A172 (cell line): ENCODE data around the gene GMNN. TPM values are rescaled to one million over a fixed set of nuclear protein-coding genes. Genes with fewer than 3 reads are reported as not detected.
"Not testable (repeated sequence)": the region's sequence is repeated elsewhere in the genome, so short reads cannot be mapped to it uniquely, and the experiment has no call there.

Experiments
- DNase-seq: peaks from one replicate; pipeline ENCODE4 v3.0.0-alpha.2; 2015; ENCODE audit warnings: low spot score
- total RNA-seq: library from RNA; depleted of rRNA; stranded (reverse); fragments of >200 nt; shearing (Covaris generic); gene quantifications from 2 replicates; pipeline ENCODE4 v1.2.3, GENCODE V29; 2014

The GMNN gene
- total RNA-seq, 1 experiment from 2014 or later: 65.9 TPM

GRCh38 chr6:24761851-24762250, 12.9 kb upstream of the GMNN start:
- no peak for DNase-seq

DNA sequence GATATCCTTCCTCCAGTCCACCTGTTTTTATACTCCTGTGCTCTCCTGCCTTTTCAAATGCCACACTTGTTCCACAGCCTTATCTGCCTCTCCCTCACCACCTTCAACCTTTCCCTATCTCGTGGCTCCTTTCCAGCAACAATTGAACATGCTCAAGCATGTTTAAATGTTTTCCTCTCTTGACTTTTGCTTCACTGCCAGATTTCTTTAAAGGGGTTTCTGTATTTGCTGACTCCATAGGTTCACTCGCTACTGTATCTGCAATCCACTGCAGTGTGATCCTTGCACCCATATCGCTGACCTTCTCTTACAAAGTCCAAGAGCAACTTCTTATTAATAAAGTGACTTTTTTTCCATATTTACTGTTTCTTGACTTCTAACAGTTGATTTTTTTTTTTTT, 11.2 kb upstream of the GMNN start:
- DNase-seq: no peak

DNA sequence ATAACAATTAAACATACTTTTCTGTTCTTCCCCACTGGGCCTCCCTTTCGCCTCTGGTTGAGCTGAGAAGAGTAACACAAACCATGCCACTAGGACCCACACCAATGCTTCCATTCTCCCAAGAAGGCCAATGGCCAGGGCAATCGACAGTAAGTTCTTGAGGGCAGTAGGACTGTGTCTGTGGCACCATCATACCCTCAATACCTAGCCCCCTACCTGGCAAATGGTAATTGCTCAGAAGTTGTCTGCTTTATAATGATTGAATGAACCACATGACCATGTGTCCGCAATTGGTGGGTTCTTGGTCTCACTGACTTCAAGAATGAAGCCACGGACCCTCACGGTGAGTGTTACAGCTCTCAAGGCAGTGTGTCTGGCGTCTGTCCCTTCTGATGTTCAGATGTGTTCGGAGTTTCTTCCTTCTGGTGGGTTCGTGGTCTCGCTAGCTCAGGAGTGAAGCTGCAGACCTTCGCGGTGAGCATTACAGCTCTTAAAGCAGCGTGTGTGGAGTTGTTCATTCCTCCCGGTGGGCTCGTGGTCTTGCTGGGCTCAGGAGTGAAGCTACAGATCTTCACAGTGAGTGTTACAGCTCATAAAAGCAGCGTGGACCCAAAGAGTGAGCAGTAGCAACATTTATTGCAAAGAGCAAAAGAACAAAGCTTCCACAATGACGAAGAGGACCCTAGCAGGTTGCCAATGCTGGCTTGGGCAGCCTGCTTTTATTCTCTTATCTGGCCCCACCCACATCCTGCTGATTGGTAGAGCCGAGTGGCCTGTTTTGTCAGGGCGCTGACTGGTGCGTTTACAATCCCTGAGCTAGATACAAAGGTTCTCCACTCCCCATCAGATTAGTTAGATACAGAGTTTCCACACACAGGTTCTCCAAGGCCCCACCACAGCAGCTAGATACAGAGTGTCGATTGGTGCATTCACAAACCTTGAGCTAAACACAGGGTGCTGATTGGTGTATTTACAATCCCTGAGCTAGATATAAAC, 9.6 kb upstream of the GMNN start:
- DNase-seq: not testable (repeated sequence)

DNA sequence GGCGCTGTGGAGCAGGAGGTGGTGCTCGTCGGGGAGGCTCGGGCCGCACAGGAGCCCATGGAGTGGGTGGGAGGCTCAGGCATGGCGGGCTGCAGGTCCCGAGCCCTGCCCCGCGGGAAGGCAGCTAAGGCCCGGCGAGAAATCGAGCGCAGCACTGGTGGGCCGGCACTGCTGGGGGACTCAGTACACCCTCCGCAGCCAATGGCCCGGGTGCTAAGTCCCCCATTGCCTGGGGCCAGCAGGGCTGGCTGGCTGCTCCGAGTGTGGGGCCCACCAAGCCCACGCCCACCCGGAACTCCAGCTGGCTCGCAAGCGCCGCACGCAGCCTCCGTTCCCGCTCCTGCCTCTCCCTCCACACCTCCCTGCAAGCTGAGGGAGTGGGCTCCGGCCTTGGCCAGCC, 8.8 kb upstream of the GMNN start:
- DNase-seq: not testable (repeated sequence)

GRCh38 chr6:24766680-24767462, 7.9 kb upstream of the GMNN start:
- peak; percentile 18 for DNase-seq

- peak; percentile 21 for DNase-seq
These were observed 6.4 kb upstream of the GMNN start for GRCh38 chr6:24768361-24768760.

- DNase-seq: peak; percentile 22
These were observed 852 bp downstream of the GMNN start for GRCh38 chr6:24775520-24776058.

GRCh38 chr6:24777227-24777626, 2.5 kb downstream of the GMNN start:
- no peak for DNase-seq

DNA sequence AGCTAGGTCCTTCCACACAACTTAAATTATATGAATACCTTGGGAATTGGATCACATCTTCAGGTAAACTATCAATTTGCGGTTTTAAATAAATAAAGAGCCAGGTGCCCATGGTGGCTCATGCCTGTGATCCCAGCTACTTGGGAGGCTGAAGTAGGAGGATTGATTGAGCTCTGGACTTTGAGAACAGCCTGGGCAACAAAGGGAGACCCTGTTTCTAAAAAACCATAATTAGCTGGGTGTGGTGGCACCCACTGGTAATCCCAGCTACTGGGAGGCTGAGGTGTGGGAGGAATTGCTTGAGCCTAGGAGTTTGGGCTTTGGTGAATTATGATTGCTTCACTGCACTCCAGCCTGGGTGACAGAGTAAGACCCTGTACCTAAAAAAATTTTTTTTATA, 3.4 kb downstream of the GMNN start:
- DNase-seq: no peak

- no peak for DNase-seq
These were observed 4.1 kb downstream of the GMNN start for GRCh38 chr6:24778878-24779277.

- no peak for DNase-seq
These were observed 4.8 kb downstream of the GMNN start for GRCh38 chr6:24779416-24780016.

GRCh38 chr6:24780206-24780605, 5.5 kb downstream of the GMNN start:
- no peak for DNase-seq

GRCh38 chr6:24788031-24788665, 13.4 kb downstream of the GMNN start:
- DNase-seq: no peak

GRCh38 chr6:24795106-24795505, 20.4 kb downstream of the GMNN start:
- no peak for DNase-seq

DNA sequence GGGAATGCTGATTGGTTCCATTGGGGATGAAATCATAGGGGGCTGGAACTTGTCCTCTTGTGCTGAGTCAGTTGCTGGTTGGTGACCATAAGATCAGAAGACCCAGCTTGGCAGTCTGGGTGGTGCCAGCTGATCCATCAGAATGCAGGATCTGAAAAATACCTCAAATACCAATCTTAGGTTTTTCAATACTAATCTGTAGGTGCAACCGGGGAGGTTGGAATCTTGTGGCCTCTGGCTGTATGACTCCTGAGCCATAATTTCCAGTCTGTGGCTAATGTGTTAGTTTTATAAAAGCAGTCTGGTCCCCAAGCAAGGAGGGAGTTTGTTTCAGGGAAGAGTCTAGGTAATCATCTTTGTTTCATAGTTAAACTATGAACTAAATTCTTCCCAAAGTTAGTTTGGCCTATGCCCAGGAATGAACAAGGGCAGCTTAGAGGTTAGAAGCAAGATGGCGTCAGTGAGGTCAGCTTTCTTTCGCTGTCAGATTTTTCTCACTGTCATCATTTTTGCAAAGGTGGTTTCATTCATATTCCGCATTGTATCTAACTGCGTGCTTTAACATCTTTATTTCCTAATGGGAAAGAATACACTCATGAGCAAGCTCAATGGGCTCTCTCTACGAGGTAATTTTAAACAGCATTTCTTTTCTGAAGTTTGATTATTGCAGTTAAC, 22.0 kb downstream of the GMNN start:
- DNase-seq: no peak

- DNase-seq: no peak
These were observed 23.0 kb downstream of the GMNN start for GRCh38 chr6:24797596-24798216.

GRCh38 chr6:24798740-24799540, 24.2 kb downstream of the GMNN start, which contains the start of gene ARMH2:
Gene ARMH2, minus strand, starts transcription at chr6:24798917. Its CDS starts 60 bp downstream, at chr6:24798857.
- DNase-seq: no peak

GRCh38 chr6:24799541-24799915, 24.8 kb downstream of the GMNN start:
- no peak for DNase-seq

- peak; percentile 33 for DNase-seq
These were observed 27.7 kb downstream of the GMNN start for GRCh38 chr6:24802271-24803059.
